IPS DF 6.9 (cell line): ENCODE results near the gene AADACL4.
A peak's percentile ranks its signal among the peaks of the same experiment; 100 is the strongest.

Experiments
- DNase-seq: peaks from one replicate; pipeline ENCODE4 v3.0.0-alpha.2; 2013; ENCODE audit warnings: low read depth, low spot score
- H3K27ac ChIP-seq: one replicate; pipeline ENCODE4 v1.5.1; 2013; ENCODE audit warnings: low read length, control low read depth
- H3K27me3 ChIP-seq: 2 replicates; pipeline ENCODE4 v1.6.1; 2013; ENCODE audit warnings: mild to moderate bottlenecking, low read length; ENCODE audit not compliant: control insufficient read depth, insufficient read depth
- H3K36me3 ChIP-seq: 2 replicates; pipeline ENCODE4 v1.6.1; 2013; ENCODE audit warnings: low read length; ENCODE audit not compliant: control insufficient read depth, insufficient read depth
- H3K4me1 ChIP-seq: 2 replicates; pipeline ENCODE4 v1.6.1; 2013; ENCODE audit warnings: low read length; ENCODE audit not compliant: control insufficient read depth, insufficient read depth
- H3K4me3 ChIP-seq: 2 replicates; pipeline ENCODE4 v1.5.1; 2013; ENCODE audit warnings: mild to moderate bottlenecking, low read length
- H3K9me3 ChIP-seq: 2 replicates; pipeline ENCODE4 v1.6.1; 2013; ENCODE audit warnings: low read length, inconsistent platforms; ENCODE audit not compliant: control insufficient read depth, insufficient read depth
- WGBS: extraction: QIAGEN DNeasy Blood & Tissue Kit; methylation state at CpG from one replicate; pipeline ENCODE4 v1.1.7; 2013; ENCODE audit warnings: mixed read lengths, missing lambda C conversion rate; ENCODE audit not compliant: insufficient read length, insufficient coverage; 5-methylcytosine and 5-hydroxymethylcytosine counted together

Gene AADACL4

GRCh38 chr1:12613180-12613579 is 30.7 kb upstream of the AADACL4 start:
- H3K27ac ChIP-seq, result no peak overlapping the region
- WGBS, result no CpG with 5 or more reads among the region's 4 CpGs
- no peaks in the 10 kb centered on the region for H3K9me3 ChIP-seq
- 0 out of 2 replicates have a peak, but pooled peaks cover 3% of the 10 kb centered on the region for H3K4me1 ChIP-seq
- no peaks in the 10 kb centered on the region for H3K36me3 ChIP-seq
- DNase-seq, result no peak
- no peak overlapping the region for H3K4me3 ChIP-seq
- H3K27me3 ChIP-seq, result no peaks in the 10 kb centered on the region

DNA sequence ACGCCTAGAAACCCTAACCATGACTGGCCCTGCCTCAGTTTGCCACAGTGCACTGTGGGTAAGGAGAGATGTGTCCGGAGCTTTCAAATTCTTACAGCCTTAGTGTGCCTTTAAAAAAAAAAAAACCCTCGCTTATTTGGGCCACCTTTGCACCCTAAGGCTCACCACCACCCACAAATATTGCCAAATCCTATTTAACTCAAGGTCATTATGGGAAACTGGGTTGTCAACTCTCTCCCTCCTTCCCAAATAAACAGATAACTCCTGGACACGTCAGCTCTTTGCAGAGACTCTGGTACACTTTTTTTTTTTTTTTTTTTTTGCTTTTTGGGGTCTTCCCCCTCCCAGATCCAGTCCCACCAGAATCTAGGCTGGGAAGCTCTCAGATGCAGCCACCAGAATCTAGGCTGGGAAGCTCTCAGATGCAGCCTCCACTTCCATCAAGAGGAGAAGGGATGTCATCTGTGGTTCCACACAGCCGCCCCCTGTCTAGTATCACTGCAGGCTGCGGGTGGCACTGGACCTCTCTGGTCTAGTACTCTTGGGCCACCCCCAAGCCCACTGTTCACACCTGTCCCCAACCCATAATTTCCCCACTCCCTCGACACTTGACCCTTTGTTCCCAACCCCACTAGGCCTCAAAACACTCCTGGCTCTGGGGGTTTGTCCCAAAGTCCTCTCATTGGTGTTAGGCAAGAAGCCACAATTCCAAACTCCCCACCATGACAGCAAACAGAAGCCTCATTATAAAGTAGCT is 29.3 kb upstream of the AADACL4 start:
- no peaks in the 10 kb centered on the region for H3K9me3 ChIP-seq
- no peak overlapping the region for H3K4me3 ChIP-seq
- H3K27me3 ChIP-seq, result no peaks in the 10 kb centered on the region
- 0 out of 2 replicates have a peak, but pooled peaks cover 3% of the 10 kb centered on the region for H3K4me1 ChIP-seq
- H3K36me3 ChIP-seq, result no peaks in the 10 kb centered on the region
- no CpG with 5 or more reads among the region's 7 CpGs for WGBS
- DNase-seq, result no peak
- no peak overlapping the region for H3K27ac ChIP-seq

- Histone ChIP-seq H3K4me1 (peaks cover 3% of the 10 kb centered on the region; the same call in 1 of the 2 replicates), H3K4me3 (peak overlapping the region; percentile 40; the same call in 1 of the 2 replicates), H3K9me3 (no peaks in the 10 kb centered on the region), H3K27ac (no peak overlapping the region), H3K36me3 (no peaks in the 10 kb centered on the region), H3K27me3 (no peaks in the 10 kb centered on the region)
- no CpG with 5 or more reads among the region's 12 CpGs for WGBS
- no peak for DNase-seq
Observed at GRCh38 chr1:12615159-12615864, 28.6 kb upstream of the AADACL4 start.

DNA sequence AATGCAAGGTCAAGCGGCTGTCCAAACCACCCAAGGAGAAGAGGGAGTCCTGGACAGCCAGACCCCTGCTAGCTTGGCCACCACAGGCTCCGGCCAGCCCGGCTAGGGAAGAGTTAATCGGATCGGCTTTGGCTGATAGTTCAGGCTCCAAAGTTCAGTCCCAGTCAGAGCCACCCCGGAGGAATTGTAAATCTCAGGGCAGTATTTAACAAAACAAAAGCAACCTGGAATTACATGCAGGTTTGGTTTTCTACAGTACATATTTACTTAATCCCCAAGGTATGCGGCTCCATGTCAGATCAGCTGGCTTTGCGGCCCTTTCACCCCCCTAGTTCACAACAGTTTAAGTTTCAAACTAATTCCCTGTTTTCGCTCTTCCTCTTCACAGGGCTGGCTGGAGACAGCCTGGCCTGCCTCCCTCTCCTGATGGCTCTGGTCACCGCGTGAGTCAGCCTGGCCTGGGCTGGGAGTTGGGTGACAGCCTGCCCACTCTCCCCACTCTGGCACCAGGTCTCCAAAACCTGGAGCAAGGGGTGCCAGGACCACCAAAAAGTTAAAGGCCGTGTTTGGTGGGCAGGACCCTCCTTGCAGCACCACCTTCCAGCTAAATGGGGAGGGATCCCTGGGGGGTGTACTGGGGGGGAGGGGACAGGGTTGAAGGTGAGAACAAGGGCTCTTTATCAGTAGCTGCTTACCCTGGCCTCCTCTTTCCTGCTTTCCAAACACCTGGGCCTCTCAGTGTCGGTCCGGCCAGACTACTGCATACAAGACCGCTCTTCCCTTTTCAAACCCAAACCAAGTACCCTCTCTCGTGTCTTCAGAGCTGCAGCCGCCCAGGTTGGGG is 27.8 kb upstream of the AADACL4 start:
- peaks cover 4% of the 10 kb centered on the region; the same call in 1 of the 2 replicates for H3K4me1 ChIP-seq
- no peaks in the 10 kb centered on the region for H3K36me3 ChIP-seq
- no peaks in the 10 kb centered on the region for H3K27me3 ChIP-seq
- H3K27ac ChIP-seq, result peak overlapping the region; percentile 62
- no peak for DNase-seq
- H3K9me3 ChIP-seq, result no peaks in the 10 kb centered on the region
- H3K4me3 ChIP-seq, result peak overlapping the region; percentile 80; the same call in 1 of the 2 replicates
- no CpG with 5 or more reads among the region's 17 CpGs for WGBS

- Histone ChIP-seq H3K9me3 (no peaks in the 10 kb centered on the region), H3K27me3 (no peaks in the 10 kb centered on the region), H3K36me3 (no peaks in the 10 kb centered on the region), H3K4me1 (peaks cover 5% of the 10 kb centered on the region; the same call in 1 of the 2 replicates), H3K4me3 (peak overlapping the region; percentile 80), H3K27ac (no peak overlapping the region)
- no CpG with 5 or more reads among the region's 53 CpGs for WGBS
- DNase-seq, result no peak
Observed at GRCh38 chr1:12616709-12617373, 27.0 kb upstream of the AADACL4 start.

DNA sequence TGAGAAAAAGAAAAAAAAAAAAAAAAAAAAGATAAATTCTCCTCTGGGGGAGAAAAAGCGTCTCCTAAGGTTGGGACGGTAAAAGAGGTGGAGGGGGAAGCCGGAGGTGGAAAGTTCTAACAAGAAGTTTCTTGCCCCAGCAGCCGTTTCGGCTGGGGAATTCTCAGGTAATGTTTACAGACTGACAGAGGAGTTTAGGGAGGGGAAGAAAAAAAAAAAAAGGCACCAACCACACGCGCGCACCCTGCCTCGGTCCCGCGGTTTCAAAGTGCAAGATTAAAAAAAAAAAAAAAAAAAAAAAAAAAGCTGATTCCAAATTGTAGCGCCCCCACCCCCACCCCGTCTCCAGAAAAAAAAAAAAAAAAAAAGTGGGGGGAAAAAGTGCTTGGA is 26.4 kb upstream of the AADACL4 start:
- DNase-seq, result no peak
- no CpG with 5 or more reads among the region's 13 CpGs for WGBS
- Histone ChIP-seq H3K4me3 (peak overlapping the region; percentile 80; the same call in 1 of the 2 replicates), H3K27ac (no peak overlapping the region), H3K4me1 (peaks cover 6% of the 10 kb centered on the region), H3K27me3 (no peaks in the 10 kb centered on the region), H3K36me3 (no peaks in the 10 kb centered on the region), H3K9me3 (no peaks in the 10 kb centered on the region)

DNA sequence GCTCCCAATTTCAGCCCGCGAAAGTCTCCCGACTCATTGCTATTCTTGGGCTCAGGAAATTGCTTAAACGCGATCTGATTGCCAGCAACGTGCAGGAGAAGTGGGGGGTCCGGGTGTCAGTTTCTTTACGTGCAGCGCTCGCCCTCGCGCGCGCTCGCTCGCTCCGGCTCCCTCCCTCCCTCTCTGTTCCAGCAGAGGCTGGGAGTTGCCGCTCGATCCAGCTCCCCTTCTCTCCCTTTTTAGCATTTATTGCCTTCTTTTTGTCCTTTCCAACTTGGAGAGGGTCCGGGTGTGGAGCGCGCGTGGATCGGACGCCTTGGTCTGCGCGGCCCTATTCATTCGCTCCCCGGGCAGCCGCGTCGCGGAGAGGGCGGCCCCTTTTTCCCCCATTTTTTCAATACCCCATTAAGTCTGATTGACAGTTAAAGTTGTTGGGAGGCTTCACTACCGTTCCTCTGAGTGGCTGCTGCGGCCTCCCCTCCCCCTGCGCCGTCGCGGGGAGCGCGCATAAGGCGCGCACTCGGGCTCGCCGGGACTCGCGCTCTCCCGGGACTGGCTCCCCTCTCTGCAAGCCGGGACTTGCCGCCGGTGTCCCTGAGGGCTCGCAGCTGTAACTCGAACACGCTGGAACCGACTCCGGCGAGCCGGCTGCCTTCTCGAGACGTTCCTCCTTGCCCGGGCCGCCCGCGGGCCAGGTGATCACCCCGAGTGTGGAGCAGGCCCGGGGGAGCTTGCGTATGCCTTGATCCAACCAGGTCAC is 25.8 kb upstream of the AADACL4 start, which contains the start of gene DHRS3:
Gene DHRS3 (minus strand): TSS at position 310 of the 760 bp plus-strand sequence. CDS start 862 bp downstream, outside the sequence.
- H3K9me3 ChIP-seq, result no peaks in the 10 kb centered on the region
- H3K27me3 ChIP-seq, result no peaks in the 10 kb centered on the region
- no peak for DNase-seq
- WGBS, result no CpG with 5 or more reads among the region's 69 CpGs
- peaks cover 6% of the 10 kb centered on the region for H3K4me1 ChIP-seq
- H3K27ac ChIP-seq, result no peak within 1 kb of the TSS
- H3K36me3 ChIP-seq, result no peaks in the 10 kb centered on the region
- H3K4me3 ChIP-seq, result peak within 1 kb of the TSS; percentile 80

DNA sequence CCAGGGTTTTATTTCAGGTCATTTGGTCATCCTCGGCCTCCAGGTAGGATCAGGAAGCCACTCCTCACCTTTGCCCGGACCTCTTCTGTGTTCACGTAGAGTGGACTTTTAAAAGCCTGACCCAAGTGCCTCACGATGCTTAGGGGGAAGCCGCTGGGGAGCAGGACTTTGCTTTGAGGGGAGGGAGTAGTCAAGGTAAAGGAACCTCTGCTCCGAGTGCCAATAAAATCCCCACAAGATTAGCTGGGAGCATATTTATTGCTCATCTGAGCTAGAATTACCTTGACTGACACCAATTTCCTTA is 25.3 kb upstream of the AADACL4 start:
- Histone ChIP-seq H3K27ac (no peak overlapping the region), H3K4me1 (peaks cover 6% of the 10 kb centered on the region), H3K4me3 (peak overlapping the region; percentile 80; the same call in 1 of the 2 replicates), H3K36me3 (no peaks in the 10 kb centered on the region), H3K9me3 (no peaks in the 10 kb centered on the region), H3K27me3 (no peaks in the 10 kb centered on the region)
- no CpG with 5 or more reads among the region's 6 CpGs for WGBS
- no peak for DNase-seq

GRCh38 chr1:12618965-12619791 is 24.7 kb upstream of the AADACL4 start:
- Histone ChIP-seq H3K9me3 (no peaks in the 10 kb centered on the region), H3K27ac (no peak overlapping the region), H3K4me1 (peaks cover 6% of the 10 kb centered on the region), H3K27me3 (no peaks in the 10 kb centered on the region), H3K4me3 (peak overlapping the region; percentile 80; the same call in 1 of the 2 replicates), H3K36me3 (no peaks in the 10 kb centered on the region)
- WGBS, result no CpG with 5 or more reads among the region's 30 CpGs
- DNase-seq, result no peak
